Hepatocyte (in vitro differentiated cells): ENCODE results near the gene YBX2.

Experiments
- CTCF ChIP-seq: fragments of 200-600 bp; sonication (generic); IDR thresholded peaks from 2 replicates; pipeline ENCODE4 v1.5.1; 2016; ENCODE audit warnings: antibody characterized with exemption, mild to moderate bottlenecking; ENCODE audit not compliant: poor library complexity
- EZH2 ChIP-seq: fragments of 200-600 bp; sonication (generic); IDR thresholded peaks from 2 replicates; pipeline ENCODE4 v1.6.1; 2016; ENCODE audit warnings: antibody characterized with exemption, mild to moderate bottlenecking, borderline replicate concordance

DNA sequence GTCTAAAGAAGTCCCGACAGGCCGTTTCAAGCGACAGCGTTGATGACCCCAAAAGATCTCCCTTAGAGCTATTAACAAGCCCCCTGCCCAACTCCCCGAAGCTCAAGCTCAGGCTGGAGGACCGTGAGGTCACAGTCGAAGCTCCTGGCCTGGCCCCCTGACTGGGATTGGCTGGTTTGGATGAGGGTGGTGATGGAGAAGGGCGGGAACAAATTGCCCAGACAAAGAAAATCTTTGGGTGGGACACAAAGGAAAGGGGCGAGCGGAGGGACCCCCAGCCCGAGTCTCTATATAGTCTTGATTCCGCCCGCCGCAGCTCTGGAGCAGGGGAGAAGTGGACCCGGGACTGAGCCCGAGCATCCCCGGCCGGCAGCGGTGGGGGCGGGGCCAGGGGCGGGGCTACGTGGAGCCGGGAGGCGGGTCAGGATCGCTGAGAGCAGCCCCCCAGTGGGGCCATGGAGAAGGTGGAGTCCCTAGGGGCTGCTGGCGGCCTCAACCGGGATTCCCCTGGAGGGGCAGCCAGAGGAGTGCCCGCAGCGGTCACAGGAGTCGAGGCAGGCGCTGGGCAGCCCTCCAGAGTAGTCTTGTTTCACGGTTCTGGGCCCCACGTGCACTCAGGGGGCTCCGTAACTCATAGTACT, 35.7 kb upstream of the YBX2 start:
- no peak for TF ChIP-seq CTCF
- TF ChIP-seq EZH2 = no peak
